CMK (cell line): Measurements from ENCODE around the gene SSR4.

ENCODE experiments used
- DNase-seq: peaks from one replicate; pipeline ENCODE4 v3.0.0-alpha.2; 2010; ENCODE audit warnings: low read depth

SSR4 gene

DNA sequence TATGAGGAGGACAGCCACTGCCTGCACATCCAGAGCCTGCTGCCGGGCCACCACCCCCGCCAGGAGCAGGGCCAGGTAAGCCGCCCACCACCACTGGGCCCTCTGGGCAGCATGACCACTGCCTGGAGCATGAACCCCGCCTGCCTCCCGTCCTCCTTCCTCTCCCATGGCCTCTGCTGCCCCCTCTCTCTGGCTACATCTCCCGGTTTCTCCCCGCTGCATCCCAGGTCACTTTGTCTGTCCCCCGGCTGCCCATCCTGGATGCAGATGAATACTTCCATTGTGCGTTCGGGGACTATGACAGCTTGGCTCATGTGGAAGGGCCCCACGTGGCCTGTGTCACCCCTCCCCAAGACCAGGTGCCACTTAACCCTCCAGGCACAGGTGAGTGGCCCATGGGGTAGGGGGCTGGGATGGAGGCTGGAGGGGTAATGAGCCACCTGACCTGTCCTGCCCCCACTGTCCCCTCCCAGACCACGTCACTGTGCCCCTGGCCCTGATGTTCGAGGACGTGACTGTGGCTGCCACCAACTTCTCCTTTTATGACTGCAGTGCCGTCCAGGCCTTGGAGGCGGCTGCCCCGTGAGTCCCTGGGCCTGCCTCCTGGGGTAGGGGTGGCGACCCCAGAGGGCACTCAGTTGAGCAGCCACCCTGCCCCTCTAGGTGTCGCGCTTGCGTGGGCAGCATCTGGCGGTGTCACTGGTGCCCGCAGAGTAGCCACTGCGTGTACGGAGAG is 24.4 kb upstream of the SSR4 start:
- no peak for DNase-seq

DNA sequence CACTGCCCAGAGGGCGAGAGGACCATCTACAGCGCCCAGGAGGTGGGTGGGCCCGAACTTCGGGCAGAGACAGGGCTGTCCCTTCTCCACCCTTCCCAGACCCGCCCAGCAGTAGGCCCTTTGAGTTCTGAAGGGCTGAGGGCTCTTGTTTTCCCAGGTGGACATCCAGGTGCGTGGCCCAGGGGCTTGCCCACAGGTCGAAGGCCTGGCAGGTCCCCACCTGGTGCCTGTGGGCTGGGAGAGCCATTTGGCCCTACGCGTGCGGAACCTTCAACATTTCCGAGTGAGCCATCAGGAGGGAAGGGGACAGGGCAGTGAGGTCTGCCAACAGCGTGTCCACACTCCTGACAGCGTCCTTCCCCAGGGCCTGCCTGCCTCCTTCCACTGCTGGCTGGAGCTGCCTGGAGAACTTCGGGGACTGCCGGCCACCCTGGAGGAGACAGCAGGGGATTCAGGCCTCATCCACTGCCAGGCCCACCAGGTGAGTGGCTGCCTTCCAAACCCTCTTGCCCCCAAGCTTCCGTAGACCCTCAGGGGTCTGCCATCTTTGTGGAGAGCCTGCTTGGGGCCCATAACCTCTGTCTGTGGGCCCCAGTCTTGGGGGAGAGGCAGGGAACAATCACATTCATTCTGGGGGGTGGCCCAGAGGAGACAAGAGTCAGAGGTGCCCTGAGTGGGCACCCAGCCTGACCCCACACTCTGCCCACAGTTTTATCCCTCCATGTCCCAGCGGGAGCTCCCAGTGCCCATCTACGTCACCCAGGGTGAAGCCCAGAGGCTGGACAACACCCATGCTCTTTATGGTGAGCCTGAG is 23.7 kb upstream of the SSR4 start:
- DNase-seq: no peak

DNA sequence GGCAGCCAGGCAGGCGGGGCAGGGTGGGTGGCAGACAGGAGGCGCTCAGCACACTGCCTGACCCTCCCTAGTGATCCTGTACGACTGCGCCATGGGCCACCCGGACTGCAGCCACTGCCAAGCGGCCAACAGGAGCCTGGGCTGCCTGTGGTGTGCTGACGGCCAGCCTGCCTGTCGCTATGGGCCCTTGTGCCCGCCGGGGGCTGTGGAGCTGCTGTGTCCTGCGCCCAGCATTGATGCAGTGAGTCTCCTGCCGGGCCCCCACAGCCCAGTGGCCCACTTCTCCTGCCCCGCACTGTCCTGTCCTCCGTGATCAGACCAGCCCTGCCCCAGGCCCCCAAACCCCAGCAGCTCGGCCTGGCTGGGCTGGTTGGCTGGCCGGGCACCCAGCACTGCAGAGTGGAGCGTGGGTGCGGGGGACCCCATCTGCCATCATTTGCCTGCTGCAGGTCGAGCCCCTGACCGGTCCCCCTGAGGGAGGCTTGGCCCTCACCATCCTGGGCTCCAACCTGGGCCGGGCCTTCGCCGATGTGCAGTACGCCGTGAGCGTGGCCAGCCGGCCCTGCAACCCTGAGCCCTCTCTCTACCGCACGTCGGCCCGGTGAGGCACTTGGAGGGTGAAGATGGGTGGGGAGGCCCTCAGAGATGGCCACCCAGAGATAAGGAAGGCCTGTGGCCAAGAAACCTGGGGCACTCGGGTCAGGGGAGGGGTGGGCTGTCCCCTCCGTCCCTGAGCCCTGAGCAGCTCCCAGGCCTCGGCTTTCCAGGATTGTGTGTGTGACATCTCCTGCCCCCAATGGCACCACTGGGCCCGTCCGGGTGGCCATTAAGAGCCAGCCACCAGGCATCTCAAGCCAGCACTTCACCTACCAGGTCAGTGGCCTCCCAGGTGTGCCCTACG is 22.8 kb upstream of the SSR4 start:
- no peak for DNase-seq

DNA sequence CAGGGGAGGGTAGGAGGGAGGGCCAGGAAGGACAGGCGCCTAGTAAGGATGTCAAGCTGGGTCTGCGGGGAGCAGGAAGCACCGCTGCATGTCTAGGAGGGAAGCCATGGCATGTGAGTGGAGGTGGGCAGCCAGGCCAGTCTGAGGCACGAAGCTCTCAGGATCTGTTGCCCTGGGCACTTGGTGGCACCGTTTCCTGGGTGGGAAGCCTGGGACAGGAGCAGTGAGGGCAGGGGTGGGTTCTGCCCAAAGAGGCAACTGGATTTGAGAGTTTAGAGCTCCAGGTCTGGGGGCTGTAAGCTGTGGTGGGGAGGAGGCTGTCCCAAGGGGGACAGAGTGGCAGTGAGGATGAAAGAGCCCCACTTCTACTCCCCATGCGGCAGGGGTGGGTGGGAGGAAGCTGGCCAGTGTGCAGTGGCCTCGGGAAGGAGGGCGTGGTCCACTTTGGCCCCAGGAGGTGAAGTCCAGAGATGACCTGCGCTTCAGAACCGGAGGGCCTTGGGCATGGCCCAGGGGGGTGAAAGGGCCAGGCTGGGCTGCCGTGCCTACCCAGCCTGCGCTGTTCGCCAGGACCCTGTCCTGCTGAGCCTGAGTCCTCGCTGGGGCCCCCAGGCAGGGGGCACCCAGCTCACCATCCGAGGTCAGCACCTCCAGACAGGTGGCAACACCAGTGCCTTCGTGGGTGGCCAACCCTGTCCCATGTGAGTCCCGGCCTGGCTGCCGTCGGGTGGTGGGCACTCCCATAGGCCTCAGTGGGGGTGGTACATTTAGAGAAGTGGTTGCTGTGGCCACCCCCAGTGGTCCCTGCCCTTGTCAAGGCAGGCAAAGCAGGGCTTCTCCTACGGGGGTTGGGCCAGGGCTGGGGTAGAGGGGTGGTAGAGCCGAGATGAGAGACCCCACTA is 21.9 kb upstream of the SSR4 start:
- DNase-seq: no peak

DNA sequence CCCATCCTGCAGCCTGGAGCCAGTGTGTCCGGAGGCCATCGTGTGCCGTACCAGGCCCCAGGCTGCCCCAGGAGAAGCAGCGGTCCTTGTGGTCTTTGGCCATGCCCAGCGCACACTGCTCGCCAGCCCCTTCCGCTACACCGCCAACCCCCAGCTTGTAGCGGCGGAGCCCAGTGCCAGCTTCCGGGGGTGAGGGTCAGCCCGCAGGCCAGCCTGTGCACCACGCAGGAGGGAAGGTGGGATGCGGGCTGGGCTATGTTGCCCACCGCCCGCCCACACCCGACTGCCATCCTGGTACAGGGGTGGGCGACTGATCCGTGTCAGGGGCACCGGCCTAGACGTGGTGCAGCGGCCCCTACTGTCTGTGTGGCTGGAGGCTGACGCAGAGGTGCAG is 21.3 kb upstream of the SSR4 start:
- no peak for DNase-seq

DNA sequence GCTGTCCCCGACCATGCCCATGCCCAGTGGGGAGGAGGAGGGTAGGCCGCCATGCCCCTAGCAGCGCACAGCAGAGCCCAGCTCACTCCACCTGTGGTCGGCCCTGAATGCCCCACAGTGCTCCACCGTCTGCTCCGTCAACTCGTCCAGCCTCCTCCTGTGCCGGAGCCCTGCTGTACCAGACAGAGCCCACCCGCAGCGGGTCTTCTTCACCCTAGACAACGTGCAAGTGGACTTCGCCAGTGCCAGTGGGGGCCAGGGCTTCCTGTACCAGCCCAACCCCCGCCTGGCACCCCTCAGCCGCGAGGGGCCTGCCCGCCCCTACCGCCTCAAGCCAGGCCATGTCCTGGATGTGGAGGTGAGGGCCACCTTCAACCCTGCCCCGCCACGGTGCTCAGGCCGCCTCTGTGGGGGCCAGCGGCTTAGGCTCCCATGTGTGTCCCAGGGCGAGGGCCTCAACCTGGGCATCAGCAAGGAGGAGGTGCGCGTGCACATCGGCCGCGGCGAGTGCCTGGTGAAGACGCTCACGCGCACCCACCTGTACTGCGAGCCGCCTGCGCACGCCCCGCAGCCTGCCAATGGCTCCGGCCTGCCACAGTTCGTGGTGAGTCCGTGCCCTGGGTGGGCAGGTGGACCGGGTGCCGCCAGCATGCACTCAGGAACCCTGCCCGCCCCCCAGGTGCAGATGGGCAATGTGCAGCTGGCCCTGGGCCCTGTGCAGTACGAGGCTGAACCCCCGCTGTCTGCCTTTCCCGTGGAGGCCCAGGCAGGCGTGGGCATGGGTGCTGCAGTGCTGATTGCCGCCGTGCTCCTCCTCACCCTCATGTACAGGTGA is 20.5 kb upstream of the SSR4 start:
- DNase-seq: no peak

DNA sequence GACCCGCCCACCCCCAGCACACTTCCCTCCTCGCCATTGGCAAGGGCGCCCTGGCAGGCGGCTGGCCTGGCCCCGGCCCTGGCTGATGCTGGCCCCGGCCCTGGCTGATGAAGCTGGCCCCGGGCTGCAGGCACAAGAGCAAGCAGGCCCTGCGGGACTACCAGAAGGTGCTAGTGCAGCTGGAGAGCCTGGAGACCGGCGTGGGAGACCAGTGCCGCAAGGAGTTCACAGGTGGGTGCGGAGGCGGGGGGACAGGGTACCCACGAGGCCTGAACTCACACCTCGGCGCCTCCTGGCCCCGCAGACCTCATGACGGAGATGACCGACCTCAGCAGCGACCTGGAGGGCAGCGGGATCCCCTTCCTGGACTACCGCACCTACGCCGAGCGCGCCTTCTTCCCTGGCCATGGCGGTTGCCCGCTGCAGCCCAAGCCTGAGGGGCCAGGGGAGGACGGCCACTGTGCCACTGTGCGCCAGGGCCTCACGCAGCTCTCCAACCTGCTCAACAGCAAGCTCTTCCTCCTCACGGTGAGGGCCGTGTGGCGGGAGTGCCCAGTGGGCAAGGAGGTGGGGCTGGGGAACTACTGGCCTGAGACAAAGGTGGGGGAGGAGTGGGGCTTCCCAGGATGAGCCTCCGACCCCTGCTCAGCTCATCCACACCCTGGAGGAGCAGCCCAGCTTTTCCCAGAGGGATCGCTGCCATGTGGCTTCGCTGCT is 19.7 kb upstream of the SSR4 start:
- no peak for DNase-seq

DNA sequence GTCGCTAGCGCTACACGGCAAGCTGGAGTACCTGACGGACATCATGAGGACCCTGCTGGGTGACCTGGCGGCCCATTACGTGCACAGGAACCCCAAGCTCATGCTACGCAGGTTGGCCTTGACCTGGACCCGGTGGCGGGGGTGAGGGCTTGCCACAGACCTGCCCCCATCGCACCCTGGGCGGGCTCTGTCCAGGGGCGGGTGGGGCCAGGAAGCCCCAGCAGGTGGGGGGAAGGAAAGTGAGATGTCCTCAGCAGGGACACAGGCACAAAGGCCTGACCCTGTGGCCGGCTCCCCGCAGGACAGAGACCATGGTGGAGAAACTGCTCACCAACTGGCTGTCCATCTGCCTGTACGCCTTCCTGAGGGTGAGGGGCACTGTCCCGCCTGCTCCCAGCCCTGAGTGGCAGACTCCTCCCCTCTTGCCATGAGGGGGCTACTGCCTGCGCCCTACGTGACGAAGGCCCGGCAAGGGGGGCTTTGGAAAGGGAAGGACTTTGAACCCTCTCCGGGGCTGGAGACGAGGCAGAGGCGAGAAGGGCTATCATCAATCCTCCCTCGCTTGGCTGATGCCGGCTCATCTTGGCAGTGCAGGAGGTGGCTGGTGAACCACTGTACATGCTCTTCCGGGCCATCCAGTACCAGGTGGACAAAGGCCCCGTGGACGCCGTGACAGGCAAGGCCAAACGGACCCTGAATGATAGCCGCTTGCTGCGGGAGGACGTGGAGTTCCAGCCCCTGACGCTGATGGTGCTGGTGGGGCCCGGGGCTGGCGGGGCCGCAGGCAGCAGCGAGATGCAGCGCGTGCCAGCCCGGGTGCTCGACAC is 19.0 kb upstream of the SSR4 start:
- DNase-seq: no peak

DNA sequence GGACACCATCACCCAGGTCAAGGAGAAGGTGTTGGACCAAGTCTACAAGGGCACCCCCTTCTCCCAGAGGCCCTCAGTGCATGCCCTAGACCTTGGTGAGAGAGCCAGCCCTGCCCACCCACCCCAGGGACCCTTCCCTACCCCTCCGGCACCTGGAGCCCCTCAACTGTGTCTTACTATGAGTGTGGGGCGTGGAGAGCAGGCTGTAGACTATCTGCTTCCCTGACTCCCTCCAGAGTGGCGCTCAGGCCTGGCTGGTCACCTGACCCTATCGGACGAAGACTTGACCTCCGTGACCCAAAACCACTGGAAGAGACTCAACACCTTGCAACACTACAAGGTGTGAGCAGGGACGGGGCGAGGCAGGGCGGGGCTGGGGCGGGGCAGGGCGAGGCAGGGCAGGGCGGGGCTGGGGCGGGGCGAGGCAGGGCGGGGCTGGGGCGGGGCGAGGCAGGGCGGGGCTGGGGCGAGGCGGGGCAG is 18.3 kb upstream of the SSR4 start:
- no peak for DNase-seq

DNA sequence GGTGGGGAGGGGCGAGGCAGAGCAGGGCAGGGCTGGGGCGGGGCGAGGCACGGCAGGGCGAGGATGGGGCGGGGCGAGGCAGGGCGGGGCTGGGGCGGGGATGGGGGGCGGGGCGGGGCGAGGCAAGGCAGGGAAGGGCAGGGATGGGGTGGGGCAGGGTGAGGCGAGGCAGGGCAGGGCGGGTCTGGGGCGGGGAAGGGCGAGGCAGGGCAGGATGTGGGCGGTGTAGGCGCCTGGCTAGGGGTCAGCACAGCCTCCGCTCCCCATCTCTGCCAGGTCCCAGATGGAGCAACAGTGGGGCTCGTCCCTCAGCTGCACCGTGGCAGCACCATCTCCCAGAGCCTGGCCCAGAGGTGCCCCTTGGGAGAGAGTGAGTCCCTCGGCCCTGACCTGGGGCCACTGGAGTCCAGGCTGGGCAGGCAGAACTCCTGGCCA is 17.8 kb upstream of the SSR4 start:
- DNase-seq: no peak

DNA sequence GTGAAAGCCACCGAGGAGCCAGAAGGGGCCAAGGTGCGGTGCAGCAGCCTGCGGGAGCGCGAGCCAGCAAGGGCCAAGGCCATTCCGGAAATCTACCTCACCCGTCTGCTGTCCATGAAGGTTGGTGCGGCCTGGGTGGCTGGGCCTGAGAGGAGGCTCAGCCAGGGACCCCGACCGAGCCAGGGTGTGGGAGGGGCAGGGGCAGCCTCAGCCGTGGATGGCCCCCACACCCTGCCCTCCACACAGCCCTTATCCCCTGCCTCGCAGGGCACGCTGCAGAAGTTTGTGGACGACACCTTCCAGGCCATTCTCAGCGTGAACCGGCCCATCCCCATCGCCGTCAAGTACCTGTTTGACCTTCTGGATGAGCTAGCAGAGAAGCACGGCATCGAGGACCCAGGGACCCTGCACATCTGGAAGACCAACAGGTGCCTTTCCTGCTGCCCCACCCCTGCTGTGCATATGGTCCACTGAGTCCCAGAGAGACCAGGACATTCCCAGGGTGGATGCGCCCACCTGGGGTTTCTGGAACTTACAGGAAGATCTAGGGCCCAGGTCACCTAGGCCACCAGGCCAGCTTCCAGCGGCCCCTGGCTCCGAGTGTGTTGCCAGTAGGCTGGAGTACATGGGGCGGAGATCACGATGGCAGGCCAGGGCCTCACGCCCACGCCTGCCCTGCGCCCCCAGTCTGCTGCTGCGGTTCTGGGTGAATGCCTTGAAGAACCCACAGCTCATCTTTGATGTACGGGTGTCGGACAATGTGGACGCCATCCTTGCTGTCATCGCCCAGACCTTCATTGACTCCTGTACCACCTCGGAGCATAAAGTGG is 17.0 kb upstream of the SSR4 start:
- DNase-seq: no peak

DNA sequence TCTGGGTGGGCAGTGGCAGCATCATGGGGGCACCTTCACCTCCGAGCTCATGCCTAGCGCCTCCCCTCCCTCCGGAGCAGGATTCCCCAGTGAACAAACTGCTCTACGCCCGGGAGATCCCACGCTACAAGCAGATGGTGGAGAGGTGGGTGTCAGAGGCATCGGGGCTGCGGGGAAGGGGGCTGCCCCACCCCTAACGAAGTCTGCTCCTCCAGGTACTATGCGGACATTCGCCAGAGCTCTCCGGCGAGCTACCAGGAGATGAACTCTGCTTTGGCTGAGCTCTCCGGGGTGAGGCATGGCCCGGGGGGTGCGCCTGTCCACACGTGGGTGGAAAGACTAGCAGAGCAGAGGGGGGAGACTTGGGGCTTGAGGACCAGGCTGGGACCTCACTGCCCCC is 16.3 kb upstream of the SSR4 start:
- DNase-seq: no peak

DNA sequence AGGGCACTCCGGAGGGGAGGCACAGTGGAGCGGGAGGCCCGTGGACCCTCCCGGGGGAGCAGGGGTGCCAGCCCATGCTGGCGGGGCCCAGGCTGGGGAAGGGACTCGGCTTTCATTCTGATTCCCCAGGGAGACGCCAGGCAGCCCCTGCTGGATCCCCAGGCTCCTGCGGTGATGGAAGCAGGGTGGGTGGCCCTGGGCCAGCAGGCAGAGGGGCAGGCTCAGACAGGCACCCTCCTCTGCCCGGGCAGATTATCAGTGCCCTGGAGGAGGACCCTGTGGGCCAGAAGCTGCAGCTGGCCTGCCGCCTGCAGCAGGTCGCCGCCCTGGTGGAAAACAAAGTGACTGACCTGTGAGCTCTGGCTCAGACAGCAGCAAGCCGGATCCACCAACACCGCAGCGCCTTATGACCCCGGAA is 15.8 kb upstream of the SSR4 start:
- DNase-seq: no peak

DNA sequence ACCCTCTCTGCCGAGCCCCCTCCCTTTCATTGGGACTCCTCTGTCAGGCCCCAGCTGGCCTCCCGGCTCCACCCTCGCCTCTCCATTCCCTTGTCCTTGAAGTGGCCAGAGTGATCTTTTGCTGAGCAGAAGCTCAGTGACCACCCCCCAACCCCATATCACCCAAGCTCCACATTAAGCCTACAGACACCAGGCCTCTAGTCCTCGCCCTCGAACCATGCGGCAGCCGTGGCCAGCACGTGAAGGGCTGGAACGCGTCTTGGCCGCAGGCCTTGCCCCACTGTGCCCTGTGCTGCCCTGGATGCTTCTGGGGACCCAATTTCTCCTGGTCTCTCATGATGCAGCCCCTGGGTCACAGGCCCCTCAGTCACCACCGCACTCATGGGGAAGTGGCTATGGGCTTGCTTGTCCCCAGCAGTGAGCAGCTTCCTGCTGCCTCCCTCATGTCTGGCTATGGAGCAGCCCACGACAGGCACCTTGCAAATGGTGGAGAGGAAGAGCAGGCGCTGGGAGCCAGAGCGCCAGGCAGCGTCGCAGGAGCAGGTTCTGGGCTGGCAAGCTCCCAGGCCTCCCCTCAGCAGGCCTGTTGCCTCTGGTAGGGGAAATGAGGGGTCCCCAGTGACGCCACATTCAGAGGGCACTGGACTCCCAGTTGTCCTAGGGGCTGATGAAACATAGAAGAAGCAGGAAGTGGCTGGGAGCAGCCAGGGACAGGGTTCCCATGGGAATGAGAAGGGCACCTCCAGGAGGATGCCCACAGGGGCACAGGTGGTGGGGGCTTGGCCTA is 14.4 kb upstream of the SSR4 start:
- no peak for DNase-seq

DNA sequence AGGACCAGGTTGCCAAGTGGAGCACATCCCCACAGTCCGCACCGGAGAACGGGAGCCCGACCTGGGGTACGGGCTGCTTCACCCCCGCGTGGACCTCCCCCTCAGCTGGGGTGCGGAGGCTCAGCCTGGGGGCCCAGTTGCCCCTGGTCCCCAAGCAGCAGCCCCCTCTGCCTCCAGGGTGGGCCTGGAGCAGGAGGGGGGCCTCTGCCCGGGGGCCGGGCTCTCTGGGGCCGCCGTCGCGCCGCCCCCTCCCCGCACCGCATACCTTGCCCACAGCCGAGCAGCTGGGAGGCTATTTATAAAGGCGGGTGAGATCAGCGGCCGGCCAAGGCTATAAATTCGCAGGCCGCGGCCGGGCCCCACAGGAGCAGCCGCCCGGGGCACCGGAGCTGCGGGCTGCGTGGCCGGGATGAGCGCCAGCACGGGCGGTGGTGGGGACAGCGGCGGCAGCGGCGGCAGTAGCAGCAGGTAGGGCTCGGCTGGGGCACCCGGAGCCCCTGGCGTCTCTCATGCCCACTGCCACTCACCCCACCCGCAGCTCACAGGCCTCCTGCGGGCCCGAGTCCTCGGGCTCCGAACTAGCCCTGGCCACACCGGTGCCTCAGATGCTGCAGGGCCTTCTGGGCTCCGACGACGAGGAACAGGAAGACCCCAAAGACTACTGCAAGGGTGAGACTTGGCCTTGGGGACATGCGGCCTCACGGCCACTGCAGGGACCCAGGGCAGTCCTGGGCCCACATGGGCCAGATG is 13.6 kb upstream of the SSR4 start, which contains the start of gene SRPK3:
TSS of gene SRPK3 (plus strand) at position 364 of the 750 bp plus-strand sequence. CDS start at position 410, 46 bp downstream.
- DNase-seq: no peak

DNA sequence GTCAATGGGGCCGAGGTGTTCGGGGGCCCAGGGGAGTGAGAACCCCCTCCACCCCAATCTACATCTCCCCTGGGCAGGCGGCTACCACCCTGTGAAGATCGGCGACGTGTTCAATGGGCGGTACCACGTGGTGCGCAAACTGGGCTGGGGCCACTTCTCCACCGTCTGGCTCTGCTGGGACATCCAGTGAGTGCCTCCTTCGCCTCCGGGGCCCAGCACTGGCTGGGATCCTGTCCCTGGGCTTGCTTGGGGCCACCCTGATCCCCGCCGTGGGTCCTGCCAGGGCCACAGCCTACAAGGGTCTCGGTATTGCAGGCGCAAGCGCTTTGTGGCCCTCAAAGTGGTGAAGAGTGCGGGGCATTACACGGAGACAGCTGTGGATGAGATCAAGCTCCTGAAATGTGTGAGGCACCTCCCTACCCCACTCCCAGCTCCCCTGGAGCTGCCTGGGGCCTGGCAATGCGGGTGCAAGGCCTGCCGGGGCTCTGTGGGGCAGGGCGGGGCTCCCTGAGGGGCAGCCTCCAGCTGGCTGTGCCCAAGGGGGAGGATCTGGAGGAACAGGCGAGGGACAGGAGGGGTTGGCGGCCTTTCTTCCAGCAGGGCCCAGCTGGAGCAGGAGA is 12.9 kb upstream of the SSR4 start:
- DNase-seq: no peak
